HepG2 (cell line): Measurements from ENCODE around the gene SMIM11. TPM values are rescaled to one million over a fixed set of nuclear protein-coding genes. Genes with fewer than 3 reads are reported as not detected.

Experiments
- AKAP8 ChIP-seq: sonication (generic); formaldehyde crosslinking; IDR thresholded peaks from 2 replicates; pipeline ENCODE4 v1.5.1; 2020; ENCODE audit warnings: mild to moderate bottlenecking, missing genetic modification reagents
- CAMTA2 ChIP-seq: sonication (generic); formaldehyde crosslinking; IDR thresholded peaks from 2 replicates; pipeline ENCODE4 v1.4.0; 2020; ENCODE audit warnings: mild to moderate bottlenecking, missing genetic modification reagents, borderline replicate concordance
- CHCHD3 ChIP-seq: sonication (generic); formaldehyde crosslinking; IDR thresholded peaks from 2 replicates; pipeline ENCODE4 v1.8.0; 2022; ENCODE audit warnings: mild to moderate bottlenecking, missing genetic modification reagents, moderate library complexity
- ELK4 ChIP-seq: sonication (generic); formaldehyde crosslinking; IDR thresholded peaks from 2 replicates; pipeline ENCODE4 v1.9.0; 2021; ENCODE audit warnings: missing genetic modification reagents, borderline replicate concordance
- KDM3A ChIP-seq: IDR thresholded peaks from 2 replicates; pipeline ENCODE4 v1.6.1; 2018; ENCODE audit warnings: low read depth, missing compliant biosample characterization
- MLXIP ChIP-seq: sonication (generic); formaldehyde crosslinking; IDR thresholded peaks from 2 replicates; pipeline ENCODE4 v1.9.0; 2021; ENCODE audit warnings: missing genetic modification reagents, borderline replicate concordance
- NCOA5 ChIP-seq: sonication (generic); formaldehyde crosslinking; IDR thresholded peaks from 2 replicates; pipeline ENCODE4 v1.4.0; 2020; ENCODE audit warnings: missing genetic modification reagents
- NFYB ChIP-seq: sonication (generic); formaldehyde crosslinking; IDR thresholded peaks from 2 replicates; pipeline ENCODE4 v1.4.0; 2020; ENCODE audit warnings: missing genetic modification reagents
- NFYC ChIP-seq: IDR thresholded peaks from 2 replicates; pipeline ENCODE4 v1.6.1; 2016; ENCODE audit warnings: missing genetic modification reagents, missing compliant biosample characterization
- PHF20 ChIP-seq: sonication (generic); formaldehyde crosslinking; IDR thresholded peaks from 2 replicates; pipeline ENCODE4 v1.5.0; 2020; ENCODE audit warnings: mild to moderate bottlenecking, missing genetic modification reagents
- RFX1 ChIP-seq: fragments of 450-650 bp; IDR thresholded peaks from 2 replicates; pipeline ENCODE4 v1.6.1; 2017
- SMAD9 ChIP-seq: sonication (generic); formaldehyde crosslinking; IDR thresholded peaks from 2 replicates; pipeline ENCODE4 v1.5.1; 2020; ENCODE audit warnings: mild to moderate bottlenecking, missing genetic modification reagents
- UBTF ChIP-seq: sonication (generic); formaldehyde crosslinking; IDR thresholded peaks from 2 replicates; pipeline ENCODE4 v1.4.0; 2020; ENCODE audit warnings: mild to moderate bottlenecking, missing genetic modification reagents
- ZBTB14 ChIP-seq: sonication (generic); formaldehyde crosslinking; IDR thresholded peaks from 2 replicates; pipeline ENCODE4 v1.4.0; 2020; ENCODE audit warnings: missing genetic modification reagents
- ZNF160 ChIP-seq: sonication (generic); formaldehyde crosslinking; IDR thresholded peaks from 2 replicates; pipeline ENCODE4 v1.8.0; 2022; ENCODE audit warnings: mild to moderate bottlenecking, inconsistent platforms, missing genetic modification reagents
- ZNF484 ChIP-seq: sonication (generic); formaldehyde crosslinking; IDR thresholded peaks from 2 replicates; pipeline ENCODE4 v1.5.1; 2020; ENCODE audit warnings: mild to moderate bottlenecking, low read depth, missing genetic modification reagents, borderline replicate concordance
- ZNF546 ChIP-seq: sonication (generic); formaldehyde crosslinking; conservative IDR thresholded peaks from 2 replicates; pipeline ENCODE4 v1.8.1; 2023; ENCODE audit warnings: mild to moderate bottlenecking, missing genetic modification reagents
- ZNF713 ChIP-seq: sonication (generic); formaldehyde crosslinking; IDR thresholded peaks from 2 replicates; pipeline ENCODE4 v1.4.0; 2020; ENCODE audit warnings: mild to moderate bottlenecking, missing genetic modification reagents
- ZNF724P ChIP-seq: sonication (generic); formaldehyde crosslinking; IDR thresholded peaks from 2 replicates; pipeline ENCODE4 v1.8.0; 2022; ENCODE audit warnings: missing genetic modification reagents, borderline replicate concordance
- ZNF768 ChIP-seq: sonication (generic); formaldehyde crosslinking; IDR thresholded peaks from 2 replicates; pipeline ENCODE4 v1.4.0; 2020; ENCODE audit warnings: missing genetic modification reagents
- ZSCAN5A ChIP-seq: sonication (generic); formaldehyde crosslinking; IDR thresholded peaks from 2 replicates; pipeline ENCODE4 v1.8.0; 2022; ENCODE audit warnings: mild to moderate bottlenecking, missing genetic modification reagents, borderline replicate concordance
- polyA plus RNA-seq, 8 experiments: library from polyadenylated mRNA; depleted of rRNA in 3 of 8; stranded (reverse) in 7 of 8; unstranded in 1 of 8; fragments of >200 nt; fragmentation: Illumina TruSeq in 4 of 8; extraction: Trizol in 4 of 8; gene quantifications; 2 replicates each; pipeline versions ENCODE4 v1.2.1 to v1.2.3, GENCODE V29; 2011 to 2016; ENCODE audit warnings: low read depth in 4 of 8, missing spikeins in 1 of 8, mixed read lengths in 1 of 8; ENCODE audit not compliant: insufficient read depth in 1 of 8
- total RNA-seq, 5 experiments: library from RNA; depleted of rRNA; stranded (reverse); fragments of >200 nt; fragmentation: Illumina TruSeq; extraction: Trizol; gene quantifications; 2 replicates each; pipeline ENCODE4 v1.2.3, GENCODE V29; 2016; ENCODE audit warnings: low read depth in 1 of 5

SMIM11 gene
- total and polyA plus RNA-seq, 2 of the 13 experiments (the other 11 are each of a cell fraction or from before 2014, with no cell fraction given): 6.4 to 18.9 TPM

GRCh38 chr21:34351786-34352241 lies 23.5 kb upstream of the SMIM11 start (continued):
- TF ChIP-seq UBTF (CRISPR knock-in tag) (no peak), ZNF768 (no peak), SMAD9 (CRISPR knock-in tag) (no peak), ZNF160 (no peak), ELK4 (CRISPR knock-in tag) (no peak), ZNF713 (no peak), RFX1 (no peak), ZBTB14 (no peak), ZNF546 (CRISPR knock-in tag) (no peak), PHF20 (CRISPR knock-in tag) (no peak), NCOA5 (CRISPR knock-in tag) (no peak), CHCHD3 (CRISPR knock-in tag) (no peak), NFYC (CRISPR knock-in tag) (no peak), AKAP8 (CRISPR knock-in tag) (no peak), NFYB (no peak), ZNF724P (CRISPR knock-in tag) (no peak), ZNF484 (no peak), KDM3A (CRISPR knock-in tag) (0 out of 2 replicates have a peak, but pooled peaks have one; percentile 24), CAMTA2 (CRISPR knock-in tag) (no peak), MLXIP (CRISPR knock-in tag) (no peak), ZSCAN5A (no peak)
